H1 (cell line): ENCODE results near the gene GNB1. TPM values are rescaled to one million over a fixed set of nuclear protein-coding genes. Genes with fewer than 3 reads are reported as not detected.

ENCODE experiments used
- EGR1 ChIP-seq: IDR thresholded peaks from 2 replicates; pipeline ENCODE4 v1.6.1; 2011; ENCODE audit warnings: low read depth, low read length, borderline replicate concordance
- EP300 ChIP-seq, 2 experiments: IDR thresholded peaks; 1 replicate in 1 of 2; 2 replicates in 1 of 2; pipeline ENCODE4 v1.6.1; 2011 to 2012; ENCODE audit warnings: low read depth in 2 of 2, low read length in 2 of 2, mild to moderate bottlenecking in 2 of 2, borderline replicate concordance in 1 of 2, inconsistent platforms in 1 of 2, moderate library complexity in 1 of 2
- POU5F1 ChIP-seq: IDR thresholded peaks from 2 replicates; pipeline ENCODE4 v1.6.1; 2011; ENCODE audit warnings: low read depth, mild to moderate bottlenecking, low read length, moderate library complexity
- RXRA ChIP-seq: IDR thresholded peaks from 2 replicates; pipeline ENCODE4 v1.6.1; 2011; ENCODE audit warnings: low read depth, mild to moderate bottlenecking, low read length, moderate library complexity; ENCODE audit not compliant: insufficient read depth
- SP1 ChIP-seq: IDR thresholded peaks from 2 replicates; pipeline ENCODE4 v1.6.1; 2011; ENCODE audit warnings: low read depth, low read length
- polyA plus RNA-seq, 7 experiments: library from polyadenylated mRNA; depleted of rRNA in 3 of 7; stranded (reverse) in 5 of 7; unstranded in 2 of 7; fragments of >200 nt in 5 of 7; fragments of 200-250 nt in 2 of 7; gene quantifications; 1 replicate in 5 of 7; 2 replicates in 1 of 7; 4 replicates in 1 of 7; pipeline versions ENCODE4 v1.2.1 to v1.2.3, GENCODE V29; 2011 to 2013; ENCODE audit warnings: missing spikeins in 2 of 7, mixed read lengths in 2 of 7
- total RNA-seq: library from RNA; stranded (reverse); fragmentation: NEBNext Ultra II Directional; extraction: Animal tissue kit (Norgen Biotek cat#: 25700); gene quantifications from 2 replicates; pipeline ENCODE4 v1.2.1, GENCODE V29; 2021

The GNB1 gene
- total and polyA plus RNA-seq, 2 of the 8 experiments (the other 6 are each of a cell fraction or from before 2014, with no cell fraction given), result 343 to 382 TPM

GRCh38 chr1:1761504-1762376 lies 129.1 kb downstream of the GNB1 start (continued):
- TF ChIP-seq POU5F1, result no peak
- no peak for TF ChIP-seq RXRA
- TF ChIP-seq SP1, result no peak
- TF ChIP-seq EGR1, result no peak
- no peak for TF ChIP-seq EP300 (IDR thresholded peaks at IDR 0.05; ENCODE audit: borderline replicate concordance in 1 of 2, low read depth in 2 of 2, low read length in 2 of 2)
